ENCODE results near the gene AKT1.

DNA sequence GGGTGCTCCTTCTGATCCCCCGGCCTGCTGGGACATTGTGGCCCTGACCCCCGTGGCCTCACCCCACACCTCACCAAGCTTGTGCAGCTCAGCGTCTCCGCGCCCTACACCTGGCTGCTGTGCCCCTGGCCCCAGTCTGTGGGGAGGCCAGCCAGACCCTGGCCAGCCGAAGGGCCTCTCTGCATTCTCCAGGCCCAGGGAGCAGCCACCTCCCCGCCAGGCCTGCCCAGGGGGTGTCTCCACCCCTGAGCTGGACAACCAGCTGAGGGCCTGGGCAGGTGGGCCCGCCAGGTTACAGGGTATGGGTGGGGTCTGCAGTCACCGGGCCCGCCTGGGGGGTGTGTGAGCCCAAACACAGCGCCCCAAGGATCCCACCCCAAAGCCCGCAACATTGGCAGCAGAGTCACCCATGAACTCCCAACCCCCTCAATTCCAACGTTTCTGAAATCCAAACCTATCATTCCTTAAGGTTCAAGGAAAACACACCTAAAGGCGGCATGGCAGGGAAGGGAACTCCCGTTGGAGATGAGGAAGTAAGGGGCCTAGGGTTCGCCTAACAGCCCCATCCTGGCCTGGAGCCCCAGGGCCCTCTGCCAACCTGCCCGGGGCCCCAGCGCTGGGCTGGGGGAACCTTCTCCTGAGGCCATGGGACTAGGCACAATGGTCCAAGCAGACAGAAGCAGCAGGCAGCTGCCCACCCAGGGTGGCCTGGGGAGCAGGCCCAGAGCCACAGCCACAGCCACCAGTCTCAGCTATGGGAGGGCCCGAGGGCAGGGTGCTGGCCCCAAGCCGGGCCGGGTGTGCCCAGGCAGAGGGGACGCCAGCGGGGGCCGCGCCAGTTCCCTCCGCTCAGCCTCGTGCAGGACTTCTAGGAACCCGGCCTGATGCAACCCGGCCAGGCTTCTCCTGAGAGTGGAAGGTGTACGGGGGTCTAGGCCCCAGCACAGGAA, 8.5 kb downstream of the AKT1 start:
- TF ChIP-seq CTCF (IDR thresholded peaks at IDR 0.05; ENCODE audit: low read depth, low read length) (no peak), EZH2phosphoT487 (IDR thresholded peaks at IDR 0.05; ENCODE audit: low read depth) (no peak)

Data from OCI-LY3 (cell line).